Rectal smooth muscle tissue (tissue), 1 donor: Measurements from ENCODE around the gene YAF2.
"Not testable (repeated sequence)": the region's sequence is repeated elsewhere in the genome, so short reads cannot be mapped to it uniquely, and the experiment has no call there.

ENCODE experiments used
- H3K27ac ChIP-seq: one replicate; pipeline ENCODE4 v1.7.0; 2013; ENCODE audit warnings: low read depth, low read length, inconsistent platforms
- H3K27me3 ChIP-seq: one replicate; pipeline ENCODE4 v1.7.0; 2013; ENCODE audit warnings: low read length; ENCODE audit not compliant: control insufficient read depth, insufficient read depth
- H3K36me3 ChIP-seq: one replicate; pipeline ENCODE4 v1.7.0; 2013; ENCODE audit warnings: low read length; ENCODE audit not compliant: control insufficient read depth, insufficient read depth
- H3K4me1 ChIP-seq: one replicate; pipeline ENCODE4 v1.7.0; 2013; ENCODE audit warnings: low read length; ENCODE audit not compliant: control insufficient read depth, insufficient read depth
- H3K4me3 ChIP-seq: one replicate; pipeline ENCODE4 v1.7.0; 2013; ENCODE audit warnings: low read length
- H3K9ac ChIP-seq: one replicate; pipeline ENCODE4 v1.7.0; 2013; ENCODE audit warnings: low read length

YAF2 gene

DNA sequence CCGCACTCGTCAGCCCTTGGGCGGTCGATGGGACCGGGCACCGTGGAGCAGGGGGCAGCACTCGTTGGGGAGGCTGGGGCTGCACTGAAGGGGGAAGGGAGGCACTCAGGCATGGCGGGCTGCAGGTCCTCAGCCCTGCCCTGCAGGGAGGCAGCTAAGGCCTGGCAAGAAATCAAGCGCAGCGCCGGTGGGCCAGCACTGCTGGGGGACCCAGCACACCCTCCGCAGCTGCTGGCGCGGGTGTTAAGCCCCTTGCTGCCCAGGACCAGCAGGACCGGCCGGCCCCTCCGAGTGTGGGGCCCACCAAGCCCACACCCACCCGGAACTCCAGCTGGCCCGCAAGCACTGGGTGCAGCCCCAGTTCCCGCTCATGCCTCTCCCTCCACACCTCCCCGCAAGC lies 35.7 kb upstream of the YAF2 start:
- no peaks in the 10 kb centered on the region for H3K4me1 ChIP-seq
- H3K9ac ChIP-seq, result no peak overlapping the region
- no peaks in the 10 kb centered on the region for H3K27me3 ChIP-seq

DNA sequence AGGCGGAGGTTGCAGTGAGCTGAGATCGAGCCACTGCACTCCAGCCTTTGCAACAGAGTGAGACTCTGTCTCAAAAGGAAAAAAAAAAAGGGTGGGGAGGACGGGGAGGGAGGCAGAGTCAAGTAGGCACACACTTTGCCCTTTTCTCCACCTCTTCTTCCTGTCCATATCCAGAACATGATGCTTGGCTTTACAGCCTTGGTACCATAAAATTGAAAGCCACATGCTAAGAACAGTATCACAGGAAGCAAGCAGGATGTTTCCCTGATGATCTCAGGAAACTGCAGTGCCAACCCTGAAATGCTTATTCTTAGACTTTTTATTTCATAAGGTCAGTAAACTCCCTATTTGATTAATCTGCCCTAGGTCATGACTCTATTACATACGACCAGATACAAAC lies 32.5 kb upstream of the YAF2 start:
- no peak overlapping the region for H3K27ac ChIP-seq
- no peaks in the 10 kb centered on the region for H3K27me3 ChIP-seq
- H3K36me3 ChIP-seq, result no peaks in the 10 kb centered on the region
- H3K4me1 ChIP-seq, result no peaks in the 10 kb centered on the region
- no peak overlapping the region for H3K9ac ChIP-seq
- no peak overlapping the region for H3K4me3 ChIP-seq

More for the DNA sequence above, 35.7 kb upstream of the YAF2 start:
- no peak overlapping the region for H3K4me3 ChIP-seq
- H3K27ac ChIP-seq, result no peak overlapping the region
- H3K36me3 ChIP-seq, result no peaks in the 10 kb centered on the region

DNA sequence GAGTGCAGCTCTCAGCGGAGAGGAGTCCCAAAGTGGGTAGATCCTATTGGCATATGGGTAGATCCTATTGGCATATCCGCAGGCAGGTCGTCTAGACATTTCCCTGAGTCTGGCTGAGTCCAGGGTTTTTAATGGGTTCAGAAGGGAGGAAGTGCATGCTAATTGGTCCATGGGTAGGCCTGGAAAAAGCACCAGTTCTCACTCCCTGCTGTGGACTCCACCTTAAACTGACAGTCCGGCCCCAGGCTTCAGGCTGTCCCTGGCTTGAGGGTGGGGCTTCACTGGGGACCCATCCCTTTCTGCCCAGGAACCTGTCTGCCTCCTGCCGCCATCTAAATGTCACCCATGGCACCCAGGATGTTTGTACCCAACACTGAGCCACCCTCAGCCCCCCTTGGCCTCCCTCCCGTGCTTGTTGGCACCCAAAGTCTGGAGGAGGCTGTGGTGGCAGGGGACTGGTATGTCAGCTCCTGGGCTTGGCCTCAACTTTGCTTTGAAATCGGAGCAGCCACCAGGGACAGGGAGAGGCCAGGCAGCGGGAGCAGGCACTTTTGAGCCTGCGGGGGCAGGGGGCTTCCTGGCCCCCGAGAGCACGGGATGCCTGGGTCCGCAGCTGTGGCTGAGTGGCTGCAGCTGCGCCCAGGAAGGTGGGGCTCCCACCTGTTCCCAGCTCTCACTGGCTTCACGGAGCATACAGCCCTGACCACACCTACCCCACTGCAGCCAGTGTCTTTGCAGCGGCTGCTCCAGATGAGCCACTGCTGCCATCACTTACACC lies 29.6 kb upstream of the YAF2 start:
- H3K9ac ChIP-seq, result no peak overlapping the region
- no peak overlapping the region for H3K27ac ChIP-seq
- H3K4me3 ChIP-seq, result no peak overlapping the region
- no peaks in the 10 kb centered on the region for H3K4me1 ChIP-seq
- H3K27me3 ChIP-seq, result no peaks in the 10 kb centered on the region
- H3K36me3 ChIP-seq, result no peaks in the 10 kb centered on the region

DNA sequence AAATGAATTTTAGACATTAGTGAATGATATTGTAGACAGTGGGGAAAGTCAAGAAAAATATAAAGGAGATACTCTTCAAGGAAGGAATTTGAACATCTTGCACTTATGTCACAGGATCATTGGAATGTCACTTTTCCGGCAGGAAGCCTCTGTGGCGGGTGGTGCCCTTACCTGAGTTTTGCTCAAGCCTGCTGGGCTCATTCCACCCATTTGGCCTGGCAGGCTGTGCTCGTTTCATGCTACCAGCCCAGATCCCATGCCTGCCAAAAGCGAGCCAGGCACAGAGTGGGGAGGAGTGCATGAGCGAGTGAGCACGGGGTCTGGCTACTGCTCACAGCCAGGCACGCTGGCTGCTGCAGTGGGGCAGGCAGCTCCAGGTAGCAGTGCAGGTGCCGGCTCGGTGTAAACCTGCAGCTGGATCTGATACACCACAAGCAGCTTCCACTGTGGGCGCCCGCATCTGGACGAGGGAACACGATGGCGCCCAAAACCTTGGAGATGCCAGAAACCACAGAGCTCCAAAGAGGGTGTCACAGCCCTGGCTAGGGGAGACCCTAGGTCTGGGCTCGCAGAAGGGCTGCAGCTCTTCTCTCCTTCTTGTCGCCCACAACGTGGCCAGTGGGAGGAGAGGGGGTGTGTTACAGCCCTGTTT lies 28.7 kb upstream of the YAF2 start:
- Histone ChIP-seq H3K27ac (no peak overlapping the region), H3K36me3 (no peaks in the 10 kb centered on the region), H3K27me3 (no peaks in the 10 kb centered on the region)

DNA sequence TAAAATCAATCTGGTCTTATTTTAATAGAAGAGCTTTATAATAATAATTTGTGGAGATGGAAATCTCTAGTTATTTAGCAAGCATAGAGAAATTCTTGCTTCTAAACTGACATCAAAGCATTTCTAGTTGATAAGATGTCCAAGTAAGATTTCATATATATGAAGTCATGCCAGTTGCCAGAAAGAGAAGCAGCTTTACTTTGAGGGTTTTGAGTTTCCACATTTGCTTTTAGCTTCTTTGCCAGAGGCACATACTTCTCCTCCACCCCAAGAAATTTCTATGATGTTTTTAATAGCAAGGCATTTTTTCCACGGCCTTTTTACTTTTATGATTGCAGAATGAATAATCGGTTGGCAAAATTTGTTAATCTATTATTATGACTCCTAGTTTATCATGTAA lies 24.2 kb upstream of the YAF2 start:
- Histone ChIP-seq H3K9ac (no peak overlapping the region), H3K4me1 (no peaks in the 10 kb centered on the region), H3K27me3 (no peaks in the 10 kb centered on the region), H3K4me3 (no peak overlapping the region), H3K36me3 (no peaks in the 10 kb centered on the region), H3K27ac (no peak overlapping the region)

More for the DNA sequence above, 28.7 kb upstream of the YAF2 start:
- no peak overlapping the region for H3K9ac ChIP-seq
- no peak overlapping the region for H3K4me3 ChIP-seq
- no peaks in the 10 kb centered on the region for H3K4me1 ChIP-seq

DNA sequence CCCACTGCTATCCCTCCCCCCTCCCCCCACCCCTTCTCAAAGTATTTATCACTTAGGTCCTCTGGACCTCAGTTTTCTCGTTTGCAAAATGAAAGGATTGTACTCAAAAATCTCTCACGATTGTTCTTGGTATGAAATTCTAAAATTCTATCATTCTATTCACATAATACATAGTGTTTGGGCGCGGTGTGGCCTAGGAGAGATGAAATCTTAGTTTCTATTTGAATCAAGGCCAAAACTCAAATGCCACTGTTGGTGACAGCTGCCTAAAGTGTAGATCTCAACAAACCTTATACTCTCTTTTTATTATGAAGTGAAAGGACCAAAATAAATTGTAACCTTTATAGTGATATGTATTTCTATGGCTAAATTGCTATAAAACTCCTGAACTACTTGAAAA lies 23.7 kb upstream of the YAF2 start:
- Histone ChIP-seq H3K4me1 (no peaks in the 10 kb centered on the region), H3K9ac (no peak overlapping the region), H3K27ac (no peak overlapping the region), H3K36me3 (no peaks in the 10 kb centered on the region), H3K27me3 (no peaks in the 10 kb centered on the region), H3K4me3 (no peak overlapping the region)

DNA sequence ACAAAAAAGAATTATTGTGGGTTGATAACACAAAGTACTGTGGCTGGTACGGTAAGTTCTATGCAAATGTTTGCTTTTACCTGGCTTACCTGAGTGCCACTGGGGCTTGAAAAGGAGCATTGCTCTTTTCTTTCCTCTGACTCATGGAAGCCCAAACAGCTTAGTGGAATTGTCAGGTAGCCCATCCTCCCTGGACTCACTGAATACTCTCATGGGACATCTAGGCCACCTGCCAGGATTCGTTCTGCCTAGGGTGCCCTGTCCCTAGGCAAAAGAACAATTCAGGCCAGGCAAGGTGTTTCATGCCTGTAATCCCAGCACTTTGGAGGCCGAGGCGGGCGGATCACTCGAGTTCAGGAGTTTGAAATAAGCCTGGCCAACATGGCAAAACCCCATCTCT lies 22.5 kb upstream of the YAF2 start:
- Histone ChIP-seq H3K4me3 (no peak overlapping the region), H3K27me3 (no peaks in the 10 kb centered on the region)

DNA sequence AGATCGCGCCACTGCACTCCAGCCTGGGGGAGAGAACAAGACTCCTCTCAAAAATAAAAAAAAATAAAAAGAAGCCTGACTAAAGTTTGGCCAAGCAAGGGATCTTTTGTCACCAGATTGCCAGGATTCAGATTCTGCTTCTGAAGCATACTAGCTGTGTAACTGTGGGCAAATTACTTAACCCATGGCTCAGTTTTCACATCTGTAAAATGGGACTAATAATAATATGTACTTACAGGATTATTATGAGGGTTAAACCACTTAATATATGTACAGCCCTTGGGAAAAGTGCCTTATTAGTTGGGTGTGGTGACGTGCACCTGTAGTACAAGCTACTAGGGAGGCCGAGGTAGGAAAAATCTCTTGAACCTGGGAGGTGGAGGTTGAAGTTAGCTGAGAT lies 21.7 kb upstream of the YAF2 start:
- H3K27ac ChIP-seq, result no peak overlapping the region
- no peaks in the 10 kb centered on the region for H3K27me3 ChIP-seq
- no peak overlapping the region for H3K9ac ChIP-seq
- no peak overlapping the region for H3K4me3 ChIP-seq
- H3K36me3 ChIP-seq, result no peaks in the 10 kb centered on the region
- no peaks in the 10 kb centered on the region for H3K4me1 ChIP-seq

More for the DNA sequence above, 22.5 kb upstream of the YAF2 start:
- no peaks in the 10 kb centered on the region for H3K4me1 ChIP-seq
- H3K9ac ChIP-seq, result no peak overlapping the region
- no peak overlapping the region for H3K27ac ChIP-seq
- no peaks in the 10 kb centered on the region for H3K36me3 ChIP-seq

DNA sequence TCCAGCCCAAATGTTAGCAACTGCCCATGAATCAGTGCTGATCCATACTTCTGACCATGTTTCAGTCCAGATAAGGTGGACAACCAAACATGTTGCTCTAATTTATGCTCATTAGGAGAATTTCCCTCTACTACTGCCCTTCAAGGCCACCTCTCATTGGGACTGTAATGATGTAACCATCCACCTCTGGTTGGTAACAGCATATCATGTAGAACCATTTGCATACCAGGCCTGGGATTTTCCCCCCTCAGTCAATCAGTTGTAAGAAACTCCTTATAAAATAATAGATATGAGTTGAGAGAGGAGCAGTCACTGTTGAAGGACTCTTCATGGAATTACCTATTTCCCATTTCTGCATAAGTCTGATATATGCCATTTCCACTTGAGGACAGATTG lies 17.8 kb upstream of the YAF2 start:
- Histone ChIP-seq H3K9ac (no peak overlapping the region), H3K4me3 (no peak overlapping the region), H3K27me3 (no peaks in the 10 kb centered on the region), H3K27ac (no peak overlapping the region), H3K36me3 (no peaks in the 10 kb centered on the region), H3K4me1 (no peaks in the 10 kb centered on the region)

DNA sequence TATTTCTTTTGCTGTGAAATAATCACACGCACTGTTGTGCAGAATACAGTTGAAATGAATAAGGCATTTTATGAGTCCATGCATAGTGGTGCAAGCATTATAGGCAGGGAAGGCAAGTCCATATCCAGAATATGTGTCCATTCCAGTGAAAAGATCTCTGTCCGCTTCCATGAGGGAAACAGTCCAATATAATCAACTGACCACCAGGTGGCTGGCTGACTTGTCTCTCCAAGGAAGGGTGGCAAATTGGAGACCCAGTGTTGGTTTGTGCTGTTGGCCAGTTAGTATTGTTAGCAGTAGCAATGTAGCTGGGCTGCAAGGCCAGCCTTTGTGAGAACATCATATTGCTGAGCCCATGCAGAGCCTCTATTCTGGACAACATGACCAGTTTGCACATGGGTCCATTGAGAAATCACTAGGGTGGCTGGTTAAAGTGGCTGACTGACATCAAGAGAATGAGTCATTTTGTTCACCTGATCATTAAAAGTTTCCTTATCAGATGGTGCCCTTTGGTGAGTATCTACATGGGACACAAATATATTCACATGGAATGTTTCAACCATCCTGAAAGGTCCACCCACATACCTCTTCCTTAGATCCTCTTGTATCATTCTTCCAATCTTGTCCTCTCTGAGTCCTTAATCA lies 17.3 kb upstream of the YAF2 start:
- H3K4me1 ChIP-seq, result no peaks in the 10 kb centered on the region
- H3K27ac ChIP-seq, result no peak overlapping the region
- H3K9ac ChIP-seq, result no peak overlapping the region
- H3K36me3 ChIP-seq, result no peaks in the 10 kb centered on the region
- no peak overlapping the region for H3K4me3 ChIP-seq
- no peaks in the 10 kb centered on the region for H3K27me3 ChIP-seq

DNA sequence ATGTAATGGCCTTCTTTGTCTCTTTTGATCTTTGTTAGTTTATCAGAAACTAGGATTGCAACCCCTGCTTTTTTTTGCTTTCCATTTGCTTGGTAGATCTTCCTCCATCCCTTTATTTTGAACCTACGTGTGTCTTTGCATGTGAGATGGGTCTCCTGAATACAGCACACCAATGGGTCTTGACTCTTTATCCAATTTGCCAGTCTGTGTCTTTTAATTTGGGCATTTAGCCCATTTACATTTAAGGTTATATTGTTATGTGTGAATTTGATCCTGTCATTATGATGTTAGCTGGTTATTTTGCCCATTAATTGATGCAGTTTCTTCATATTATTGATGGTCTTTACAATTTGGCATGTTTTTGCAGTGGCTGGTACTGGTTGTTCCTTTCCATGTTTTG lies 14.6 kb upstream of the YAF2 start:
- not testable (repeated sequence) for H3K4me1 ChIP-seq, H3K27ac ChIP-seq, H3K4me3 ChIP-seq, H3K36me3 ChIP-seq, H3K9ac ChIP-seq, H3K27me3 ChIP-seq

DNA sequence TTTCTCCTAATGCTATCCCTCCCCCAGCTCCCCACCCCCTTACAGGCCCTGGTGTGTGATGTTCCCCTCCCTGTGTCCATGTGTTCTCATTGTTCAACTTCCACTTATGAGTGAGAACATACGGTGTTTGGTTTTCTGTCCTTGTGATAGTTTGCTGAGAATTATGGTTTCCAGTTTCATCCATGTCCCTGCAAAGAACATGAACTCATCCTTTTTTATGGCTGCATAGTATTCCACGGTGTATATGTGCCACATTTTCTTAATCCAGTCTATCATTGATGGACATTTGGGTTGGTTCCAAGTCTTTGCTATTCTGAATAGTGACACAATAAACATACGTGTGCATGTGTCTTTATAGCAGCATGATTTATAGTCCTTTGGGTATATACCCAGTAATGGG lies 11.0 kb upstream of the YAF2 start:
- not testable (repeated sequence) for H3K9ac ChIP-seq, H3K27ac ChIP-seq, H3K4me3 ChIP-seq, H3K36me3 ChIP-seq, H3K27me3 ChIP-seq, H3K4me1 ChIP-seq
